PC-3 (cell line): Measurements from ENCODE around the gene CHD5.

Source experiments
- EZH2 ChIP-seq: fragments of 300-600 bp; sonication (generic); IDR thresholded peaks from one replicate; pipeline ENCODE4 v1.6.1; 2017; ENCODE audit warnings: antibody characterized with exemption, mild to moderate bottlenecking, low read length; ENCODE audit not compliant: unreplicated experiment
- EZH2phosphoT487 ChIP-seq: fragments of 300-600 bp; sonication (generic); IDR thresholded peaks from 2 replicates; pipeline ENCODE4 v1.6.1; 2018; ENCODE audit warnings: mild to moderate bottlenecking, antibody characterized with exemption, low read length, borderline replicate concordance
- TF ChIP-seq, protein P1 (sequence below): fragments of 300-600 bp; sonication (generic); conservative IDR thresholded peaks from 2 replicates; pipeline ENCODE4 v1.5.1; 2017; ENCODE audit warnings: antibody characterized with exemption, low read depth, mild to moderate bottlenecking, low read length

DNA sequence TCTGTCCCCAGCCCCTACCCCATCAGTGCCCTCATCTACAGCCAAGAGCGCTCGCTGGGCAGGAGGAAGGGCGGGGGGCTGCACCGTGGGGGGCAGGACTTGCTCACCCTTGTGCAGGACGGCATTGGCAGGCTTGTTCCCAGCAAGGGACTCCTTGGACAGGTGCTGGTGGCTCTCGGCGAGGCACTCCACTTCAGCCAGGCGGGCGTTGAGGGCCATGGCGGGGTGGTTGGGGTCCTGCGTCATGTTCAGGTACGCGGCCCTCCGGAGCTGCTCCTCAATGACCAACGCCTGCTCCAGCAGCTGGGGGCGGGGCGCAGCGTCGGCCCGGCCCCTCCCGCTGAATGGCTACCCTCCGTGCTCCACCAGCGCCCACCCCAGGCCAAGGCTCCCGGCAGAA is 70.4 kb downstream of the CHD5 start:
- TF ChIP-seq, protein P1, sequence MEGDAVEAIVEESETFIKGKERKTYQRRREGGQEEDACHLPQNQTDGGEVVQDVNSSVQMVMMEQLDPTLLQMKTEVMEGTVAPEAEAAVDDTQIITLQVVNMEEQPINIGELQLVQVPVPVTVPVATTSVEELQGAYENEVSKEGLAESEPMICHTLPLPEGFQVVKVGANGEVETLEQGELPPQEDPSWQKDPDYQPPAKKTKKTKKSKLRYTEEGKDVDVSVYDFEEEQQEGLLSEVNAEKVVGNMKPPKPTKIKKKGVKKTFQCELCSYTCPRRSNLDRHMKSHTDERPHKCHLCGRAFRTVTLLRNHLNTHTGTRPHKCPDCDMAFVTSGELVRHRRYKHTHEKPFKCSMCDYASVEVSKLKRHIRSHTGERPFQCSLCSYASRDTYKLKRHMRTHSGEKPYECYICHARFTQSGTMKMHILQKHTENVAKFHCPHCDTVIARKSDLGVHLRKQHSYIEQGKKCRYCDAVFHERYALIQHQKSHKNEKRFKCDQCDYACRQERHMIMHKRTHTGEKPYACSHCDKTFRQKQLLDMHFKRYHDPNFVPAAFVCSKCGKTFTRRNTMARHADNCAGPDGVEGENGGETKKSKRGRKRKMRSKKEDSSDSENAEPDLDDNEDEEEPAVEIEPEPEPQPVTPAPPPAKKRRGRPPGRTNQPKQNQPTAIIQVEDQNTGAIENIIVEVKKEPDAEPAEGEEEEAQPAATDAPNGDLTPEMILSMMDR, result no peak
- TF ChIP-seq EZH2 (no peak), EZH2phosphoT487 (no peak)
